ENCODE measurements around the gene NCKAP1. TPM values are rescaled to one million over a fixed set of nuclear protein-coding genes. Genes with fewer than 3 reads are reported as not detected.

The NCKAP1 gene
- total RNA-seq, 4 donors from 2014 or later = 88.3 to 160 (median 122) TPM

- 1 to 2% methylated on average over 37 to 43 of the region's 57 CpGs for WGBS, 2 donors
- DNase-seq (ENCODE audit: low spot score in 2 of 2) = peak; percentile 51 to 92
- no peak for TF ChIP-seq POLR2A (IDR thresholded peaks at IDR 0.05)
- TF ChIP-seq, protein P1, sequence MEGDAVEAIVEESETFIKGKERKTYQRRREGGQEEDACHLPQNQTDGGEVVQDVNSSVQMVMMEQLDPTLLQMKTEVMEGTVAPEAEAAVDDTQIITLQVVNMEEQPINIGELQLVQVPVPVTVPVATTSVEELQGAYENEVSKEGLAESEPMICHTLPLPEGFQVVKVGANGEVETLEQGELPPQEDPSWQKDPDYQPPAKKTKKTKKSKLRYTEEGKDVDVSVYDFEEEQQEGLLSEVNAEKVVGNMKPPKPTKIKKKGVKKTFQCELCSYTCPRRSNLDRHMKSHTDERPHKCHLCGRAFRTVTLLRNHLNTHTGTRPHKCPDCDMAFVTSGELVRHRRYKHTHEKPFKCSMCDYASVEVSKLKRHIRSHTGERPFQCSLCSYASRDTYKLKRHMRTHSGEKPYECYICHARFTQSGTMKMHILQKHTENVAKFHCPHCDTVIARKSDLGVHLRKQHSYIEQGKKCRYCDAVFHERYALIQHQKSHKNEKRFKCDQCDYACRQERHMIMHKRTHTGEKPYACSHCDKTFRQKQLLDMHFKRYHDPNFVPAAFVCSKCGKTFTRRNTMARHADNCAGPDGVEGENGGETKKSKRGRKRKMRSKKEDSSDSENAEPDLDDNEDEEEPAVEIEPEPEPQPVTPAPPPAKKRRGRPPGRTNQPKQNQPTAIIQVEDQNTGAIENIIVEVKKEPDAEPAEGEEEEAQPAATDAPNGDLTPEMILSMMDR (IDR thresholded peaks at IDR 0.05) = no peak
- intact Hi-C loops (cut with DNase I; ENCODE audit: low total_unique reads) = no loop called here
- no peak within 1 kb of the TSS for H3K4me3 ChIP-seq (ENCODE audit: low read depth, poor library complexity, severe bottlenecking)
Measured at GRCh38 chr2:182866461-182867406, 171.5 kb downstream of the NCKAP1 start, which contains the start of gene FRZB. TSS of gene FRZB (minus strand) at chr2:182866637. CDS start at chr2:182866552, 85 bp downstream.

GRCh38 chr2:182866095-182866460, 172.2 kb downstream of the NCKAP1 start:
- 9% methylated on average over 17 to 19 of the region's 19 CpGs for WGBS, 2 donors
- H3K4me3 ChIP-seq (ENCODE audit: low read depth, poor library complexity, severe bottlenecking) = no peak overlapping the region
- intact Hi-C loops (cut with DNase I; ENCODE audit: low total_unique reads) = no loop called here
- TF ChIP-seq POLR2A (IDR thresholded peaks at IDR 0.05) = no peak
- TF ChIP-seq, protein P1 (IDR thresholded peaks at IDR 0.05) = no peak
- no peak for DNase-seq (ENCODE audit: low spot score in 2 of 2)

DNA sequence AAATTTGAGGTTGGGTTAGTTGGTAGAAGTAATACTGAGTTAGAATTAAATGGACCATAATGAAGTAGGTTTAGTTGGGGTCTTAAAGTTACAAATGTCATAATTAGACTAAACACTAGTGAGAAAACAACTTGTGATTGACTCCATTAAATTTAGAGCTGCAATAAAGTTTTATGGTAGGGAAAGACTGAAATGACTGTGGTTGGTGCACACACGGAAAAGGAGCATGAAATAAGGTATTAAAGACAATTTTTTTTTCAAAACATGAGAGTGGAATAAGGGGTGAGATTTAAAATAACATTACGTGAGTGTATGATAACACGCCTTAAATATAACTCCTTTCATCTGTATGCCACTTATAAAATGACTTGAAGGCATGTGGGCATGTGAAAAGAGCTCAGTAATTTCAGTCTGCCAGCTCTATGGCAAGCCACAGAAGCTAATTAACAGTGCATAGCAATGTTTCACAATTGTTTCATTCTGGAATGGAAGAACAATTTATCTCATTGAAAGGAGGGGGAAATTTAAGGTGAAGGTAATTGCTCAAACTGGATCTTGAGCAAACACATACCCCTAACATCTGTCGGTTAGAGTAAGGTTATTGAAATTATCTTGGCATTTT, 173.2 kb downstream of the NCKAP1 start:
- no peak for DNase-seq (ENCODE audit: low spot score in 2 of 2)
- no peak for TF ChIP-seq POLR2A (IDR thresholded peaks at IDR 0.05)
- TF ChIP-seq, protein P1 (IDR thresholded peaks at IDR 0.05) = no peak
- WGBS, 2 donors = 76 to 82% methylated on average over 4 of the region's 4 CpGs
- no peak overlapping the region for H3K4me3 ChIP-seq (ENCODE audit: low read depth, poor library complexity, severe bottlenecking)
- intact Hi-C loops (cut with DNase I; ENCODE audit: low total_unique reads) = no loop called here

DNA sequence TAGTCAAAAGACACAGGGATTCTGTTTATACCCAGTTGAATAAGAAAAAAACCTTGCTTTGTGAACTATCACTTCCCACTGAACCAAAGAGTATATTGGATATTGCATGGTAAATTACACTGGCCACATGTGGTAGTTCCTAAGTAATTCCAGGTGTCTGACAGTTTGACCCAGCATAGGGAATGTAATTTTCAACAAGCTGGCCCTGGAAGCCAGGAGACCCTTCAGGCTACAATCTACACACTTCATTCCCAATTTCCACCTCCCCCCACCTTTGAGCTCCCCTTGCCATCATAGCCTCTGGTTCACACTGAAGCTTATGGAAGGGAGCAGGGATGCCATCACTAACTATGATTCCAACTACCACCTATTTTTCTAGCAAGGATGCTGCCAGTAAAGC, 174.6 kb downstream of the NCKAP1 start:
- no peak for TF ChIP-seq POLR2A (IDR thresholded peaks at IDR 0.05)
- TF ChIP-seq, protein P1 (IDR thresholded peaks at IDR 0.05) = no peak
- no peak overlapping the region for H3K4me3 ChIP-seq (ENCODE audit: low read depth, poor library complexity, severe bottlenecking)
- DNase-seq (ENCODE audit: low spot score in 2 of 2) = no peak
- intact Hi-C loops (cut with DNase I; ENCODE audit: low total_unique reads) = no loop called here

DNA sequence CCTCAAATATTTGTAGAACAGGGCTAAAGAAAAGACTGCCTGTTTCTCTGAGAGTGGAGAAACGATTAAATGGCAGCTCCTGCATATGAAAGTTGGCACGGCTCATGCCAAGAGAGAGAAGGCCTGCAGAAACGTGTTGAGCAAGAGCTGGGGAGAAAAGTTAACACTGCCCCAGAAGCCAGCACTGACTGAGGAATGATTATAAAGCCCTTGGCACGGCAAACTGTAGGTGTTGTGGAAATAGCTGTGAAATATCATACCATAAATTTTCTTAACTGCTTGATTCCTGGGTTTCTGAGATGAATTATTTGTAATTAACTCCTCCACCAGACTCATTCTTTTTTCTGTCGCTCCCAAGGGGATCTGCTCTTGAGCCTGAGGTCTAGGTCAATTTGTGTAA, 176.2 kb downstream of the NCKAP1 start:
- no peak for DNase-seq (ENCODE audit: low spot score in 2 of 2)
- no peak overlapping the region for H3K4me3 ChIP-seq (ENCODE audit: low read depth, poor library complexity, severe bottlenecking)
- 37 to 40% methylated on average over 5 of the region's 5 CpGs for WGBS, 2 donors
- TF ChIP-seq POLR2A (IDR thresholded peaks at IDR 0.05) = no peak
- TF ChIP-seq, protein P1 (IDR thresholded peaks at IDR 0.05) = no peak
- intact Hi-C loops (cut with DNase I; ENCODE audit: low total_unique reads) = no loop called here
